Bronchial epithelial cell (primary cell): Measurements from ENCODE around the gene FARS2. TPM values are rescaled to one million over a fixed set of nuclear protein-coding genes. Genes with fewer than 3 reads are reported as not detected.
"Not testable (repeated sequence)": the region's sequence is repeated elsewhere in the genome, so short reads cannot be mapped to it uniquely, and the experiment has no call there.

ENCODE experiments used
- DNase-seq: peaks from one replicate; pipeline ENCODE4 v3.0.0-alpha.2; 2010; ENCODE audit warnings: low read depth
- FAIRE-seq: peaks from 2 replicates; lab custom pipeline; 2011; peaks lifted over from hg19 to GRCh38; lab: Jason Lieb, UNC
- H3K27me3 ChIP-seq: 2 replicates; pipeline ENCODE4 v1.5.1; 2011; ENCODE audit warnings: low read length; ENCODE audit not compliant: control insufficient read depth, insufficient read depth
- H3K36me3 ChIP-seq: 2 replicates; pipeline ENCODE4 v1.5.1; 2011; ENCODE audit warnings: low read length; ENCODE audit not compliant: control insufficient read depth, insufficient read depth
- H3K4me3 ChIP-seq: 2 replicates; pipeline ENCODE4 v1.5.1; 2011; ENCODE audit warnings: mild to moderate bottlenecking, low read depth, low read length, control low read depth
- total RNA-seq: library from RNA; depleted of rRNA; stranded (reverse); fragments of >200 nt; gene quantifications from 2 replicates; pipeline ENCODE4 v1.2.1, GENCODE V29; 2014
- TF ChIP-seq, protein P1 (sequence below): IDR thresholded peaks from 2 replicates; pipeline ENCODE4 v1.5.1; 2011; ENCODE audit warnings: mild to moderate bottlenecking, moderate library complexity, low read length, control low read depth, inconsistent platforms; ENCODE audit not compliant: insufficient read depth, severe bottlenecking

FARS2 gene
- total RNA-seq, 1 donor from 2014 or later = 27.4 TPM

GRCh38 chr6:5695260-5696245, 434.2 kb downstream of the FARS2 start:
- TF ChIP-seq, protein P1, sequence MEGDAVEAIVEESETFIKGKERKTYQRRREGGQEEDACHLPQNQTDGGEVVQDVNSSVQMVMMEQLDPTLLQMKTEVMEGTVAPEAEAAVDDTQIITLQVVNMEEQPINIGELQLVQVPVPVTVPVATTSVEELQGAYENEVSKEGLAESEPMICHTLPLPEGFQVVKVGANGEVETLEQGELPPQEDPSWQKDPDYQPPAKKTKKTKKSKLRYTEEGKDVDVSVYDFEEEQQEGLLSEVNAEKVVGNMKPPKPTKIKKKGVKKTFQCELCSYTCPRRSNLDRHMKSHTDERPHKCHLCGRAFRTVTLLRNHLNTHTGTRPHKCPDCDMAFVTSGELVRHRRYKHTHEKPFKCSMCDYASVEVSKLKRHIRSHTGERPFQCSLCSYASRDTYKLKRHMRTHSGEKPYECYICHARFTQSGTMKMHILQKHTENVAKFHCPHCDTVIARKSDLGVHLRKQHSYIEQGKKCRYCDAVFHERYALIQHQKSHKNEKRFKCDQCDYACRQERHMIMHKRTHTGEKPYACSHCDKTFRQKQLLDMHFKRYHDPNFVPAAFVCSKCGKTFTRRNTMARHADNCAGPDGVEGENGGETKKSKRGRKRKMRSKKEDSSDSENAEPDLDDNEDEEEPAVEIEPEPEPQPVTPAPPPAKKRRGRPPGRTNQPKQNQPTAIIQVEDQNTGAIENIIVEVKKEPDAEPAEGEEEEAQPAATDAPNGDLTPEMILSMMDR = no peak
- Histone ChIP-seq H3K36me3 (no peaks in the 10 kb centered on the region), H3K27me3 (no peaks in the 10 kb centered on the region), H3K4me3 (no peak overlapping the region)
- no peak for FAIRE-seq
- peak; percentile 51 for DNase-seq

GRCh38 chr6:5697508-5697907, 436.2 kb downstream of the FARS2 start:
- Histone ChIP-seq H3K4me3 (no peak overlapping the region), H3K36me3 (no peaks in the 10 kb centered on the region), H3K27me3 (no peaks in the 10 kb centered on the region)
- TF ChIP-seq, protein P1 = no peak
- FAIRE-seq (no peak), DNase-seq (peak; percentile 52)

DNA sequence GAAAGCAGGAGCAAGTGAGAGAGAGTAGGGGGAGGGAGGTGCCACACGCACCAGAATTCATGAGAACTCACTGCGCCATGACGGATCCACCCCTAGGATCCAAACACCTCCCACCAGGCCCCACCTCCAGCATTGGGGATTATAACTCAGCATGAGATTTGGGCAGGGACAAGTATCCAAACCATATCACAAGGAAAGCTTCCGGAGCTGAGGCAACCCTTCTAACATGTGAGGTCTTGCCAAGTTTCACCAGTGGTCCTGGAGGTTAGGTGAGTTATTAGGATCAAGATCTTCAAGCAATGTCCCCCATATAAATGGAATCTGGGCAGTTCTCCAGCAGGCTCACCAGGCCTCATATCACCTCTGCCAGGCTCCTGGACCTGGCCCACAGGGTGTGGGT, 437.0 kb downstream of the FARS2 start:
- TF ChIP-seq, protein P1 = no peak
- FAIRE-seq (no peak), DNase-seq (no peak)
- Histone ChIP-seq H3K27me3 (no peaks in the 10 kb centered on the region), H3K36me3 (no peaks in the 10 kb centered on the region), H3K4me3 (no peak overlapping the region)

DNA sequence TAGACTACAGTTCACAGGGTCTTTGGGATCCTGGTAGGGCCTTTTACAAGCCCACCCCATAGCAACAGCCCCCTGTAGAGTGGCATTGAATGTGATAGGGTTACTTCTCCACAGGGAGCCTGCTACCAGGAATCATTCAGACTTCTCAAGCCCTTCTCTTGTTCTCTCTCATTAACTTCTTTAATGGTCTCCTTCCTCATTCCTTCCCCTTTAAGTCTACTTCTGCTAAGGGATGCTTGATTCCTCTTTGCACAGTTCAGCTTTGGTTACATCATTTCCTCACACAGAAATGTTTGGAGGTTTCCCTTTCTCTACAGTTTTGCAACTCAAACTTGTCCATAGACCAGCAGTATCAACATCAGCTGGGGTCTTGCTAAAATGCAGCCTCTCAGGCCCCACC, 437.8 kb downstream of the FARS2 start:
- not testable (repeated sequence) for H3K27me3 ChIP-seq, H3K4me3 ChIP-seq, H3K36me3 ChIP-seq, DNase-seq, FAIRE-seq

DNA sequence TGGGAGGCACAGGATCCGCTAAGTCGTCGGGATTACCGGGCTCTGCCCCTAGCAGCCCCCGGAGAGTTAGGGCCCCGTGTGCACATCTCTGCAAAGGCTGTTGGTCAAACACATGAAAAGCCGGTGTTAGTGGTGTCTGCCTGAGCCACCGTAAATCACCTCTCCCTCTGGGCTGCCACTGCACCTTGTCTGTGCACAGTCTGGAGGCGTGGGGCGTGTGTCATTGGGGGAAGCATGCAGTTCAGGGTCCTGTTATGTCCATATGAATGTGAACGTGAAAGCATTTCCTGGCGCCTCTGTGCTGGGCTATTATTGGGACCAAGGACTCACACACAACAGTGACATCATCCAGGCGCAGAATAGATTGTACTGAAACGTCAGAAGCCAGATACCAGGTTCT, 439.9 kb downstream of the FARS2 start:
- no peak for FAIRE-seq
- Histone ChIP-seq H3K36me3 (no peaks in the 10 kb centered on the region), H3K4me3 (no peak overlapping the region), H3K27me3 (no peaks in the 10 kb centered on the region)
- no peak for DNase-seq
- TF ChIP-seq, protein P1 = no peak

- TF ChIP-seq, protein P1 = no peak
- DNase-seq (peak; percentile 18), FAIRE-seq (no peak)
- no peaks in the 10 kb centered on the region for H3K27me3 ChIP-seq
- no peak overlapping the region for H3K4me3 ChIP-seq
- H3K36me3 ChIP-seq = no peaks in the 10 kb centered on the region
Measured at GRCh38 chr6:5704708-5705107, 443.4 kb downstream of the FARS2 start.
